Choroid plexus epithelial cell (primary cell): Measurements from ENCODE around the gene TPM3.

Experiments
- DNase-seq: peaks from one replicate; pipeline ENCODE4 v3.0.0-alpha.2; 2010; ENCODE audit warnings: low read depth
- H3K4me3 ChIP-seq: 2 replicates; pipeline ENCODE4 v1.5.1; 2011; ENCODE audit warnings: low read depth, mild to moderate bottlenecking, control low read depth, low read length, moderate library complexity
- CTCF ChIP-seq: conservative IDR thresholded peaks from 2 replicates; pipeline ENCODE4 v1.5.1; 2011; ENCODE audit warnings: low read depth, mild to moderate bottlenecking, control low read depth, inconsistent platforms, low read length, moderate library complexity

The TPM3 gene

GRCh38 chr1:154159554-154159953 lies 32.3 kb downstream of the TPM3 start:
- DNase-seq, result no peak
- no peak overlapping the region for H3K4me3 ChIP-seq
- TF ChIP-seq CTCF, result no peak

DNA sequence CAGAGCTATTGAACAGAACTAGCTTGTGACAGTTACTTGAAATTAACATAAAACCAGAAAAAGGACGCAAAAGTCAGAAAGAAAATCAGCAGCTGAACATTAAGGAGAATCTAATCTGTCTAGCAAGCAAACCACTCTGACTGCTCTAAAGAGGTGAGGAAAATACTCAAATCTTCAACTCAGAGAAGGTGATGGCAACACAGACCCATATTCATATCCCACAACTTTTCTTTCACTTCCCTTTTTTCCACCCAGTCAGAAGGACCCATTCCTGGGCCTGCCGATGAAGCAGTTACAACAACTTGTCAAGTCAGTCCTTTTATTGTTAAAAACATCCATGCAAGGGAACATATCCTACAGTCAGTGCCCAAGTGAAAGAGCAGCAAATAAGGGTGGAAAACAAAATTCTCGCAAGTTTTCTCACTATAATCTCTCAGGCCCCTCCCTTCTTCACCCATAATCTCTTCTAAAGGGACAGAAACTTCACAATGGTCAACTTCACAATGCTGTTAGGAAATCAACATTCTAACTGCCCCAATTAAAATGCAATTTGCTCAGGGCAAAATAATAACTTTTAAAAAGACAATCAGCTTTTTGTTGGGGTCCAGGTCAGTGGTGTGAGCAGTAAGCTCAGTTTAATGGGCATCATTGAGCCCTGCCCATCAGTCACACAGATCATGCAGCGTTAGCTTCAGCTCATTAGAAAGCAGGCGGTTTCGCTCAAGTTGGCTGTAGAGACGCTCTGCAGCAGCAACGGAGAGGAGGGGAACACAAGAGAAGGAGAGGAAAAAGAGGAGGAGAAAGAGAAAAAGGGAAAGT lies 33.4 kb downstream of the TPM3 start:
- no peak for DNase-seq
- H3K4me3 ChIP-seq, result no peak overlapping the region

DNA sequence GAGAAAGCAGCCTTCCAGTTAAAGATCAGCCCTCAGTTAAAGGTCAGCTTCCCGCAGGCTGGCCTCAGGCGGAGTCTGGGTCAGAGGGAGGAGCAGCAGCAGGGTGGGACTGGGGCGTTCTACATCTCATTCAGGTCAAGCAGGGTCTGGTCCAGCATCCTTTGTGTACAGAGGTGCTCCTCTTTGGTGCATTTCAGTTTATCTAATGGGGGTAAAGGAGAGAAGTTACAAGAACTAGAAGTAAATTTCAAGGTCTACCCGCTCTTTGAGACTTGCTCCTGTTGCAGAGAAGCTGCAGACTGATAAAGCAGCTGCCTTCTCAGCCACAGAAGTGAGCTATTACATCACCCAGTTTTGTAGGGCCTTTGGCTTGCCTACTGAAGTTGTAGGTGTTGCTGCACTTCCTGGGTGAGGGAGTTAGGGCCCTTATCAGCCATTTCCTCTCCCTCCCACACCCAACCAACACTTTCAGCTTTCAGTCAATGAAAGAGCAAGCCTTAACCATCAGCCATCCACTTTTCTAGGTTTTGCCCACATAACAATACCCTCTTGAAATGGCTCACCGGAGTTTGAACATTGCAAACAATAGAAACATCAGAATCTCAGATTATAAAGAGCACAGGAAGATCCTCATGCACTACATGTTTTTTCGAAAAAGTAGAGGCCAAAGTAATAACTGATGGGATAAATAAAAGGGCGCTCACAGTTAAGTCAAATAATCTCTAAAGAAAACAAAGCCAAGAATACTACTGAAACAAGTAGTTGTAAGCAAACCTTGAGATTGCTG lies 34.2 kb downstream of the TPM3 start:
- DNase-seq, result peak; percentile 81
- no peak for TF ChIP-seq CTCF
- no peak overlapping the region for H3K4me3 ChIP-seq

More for the DNA sequence above, 33.4 kb downstream of the TPM3 start:
- no peak for TF ChIP-seq CTCF

DNA sequence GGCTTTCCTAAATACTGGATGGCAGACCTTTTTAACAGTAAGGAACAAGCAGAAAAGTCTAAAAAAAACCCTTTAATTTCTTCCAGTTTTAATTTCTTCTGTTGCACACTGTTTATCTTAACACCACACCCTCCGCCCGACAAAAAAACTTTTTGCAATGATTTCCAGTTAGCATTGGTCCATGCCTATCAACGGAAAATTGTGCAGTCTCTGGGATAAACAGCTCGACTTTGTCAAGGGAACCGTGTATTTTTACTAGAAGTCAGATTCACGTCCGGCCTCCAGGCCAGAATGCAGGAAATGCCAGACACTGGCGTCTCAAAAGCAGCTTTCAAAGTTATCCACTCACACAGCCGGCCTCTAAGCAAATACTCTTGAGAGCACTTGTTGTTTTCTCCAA lies 36.6 kb downstream of the TPM3 start:
- H3K4me3 ChIP-seq, result no peak overlapping the region
- no peak for TF ChIP-seq CTCF
- peak; percentile 87 for DNase-seq

- no peak within 1 kb of the TSS for H3K4me3 ChIP-seq
- no peak for TF ChIP-seq CTCF
- peak; percentile 31 for DNase-seq
These were observed 37.2 kb downstream of the TPM3 start, which contains the start of gene NUP210L for GRCh38 chr1:154154534-154155191. TSS of gene NUP210L (minus strand) at chr1:154155073.

- DNase-seq, result no peak
- no peak for TF ChIP-seq CTCF
- no peak overlapping the region for H3K4me3 ChIP-seq
These were observed 37.8 kb downstream of the TPM3 start for GRCh38 chr1:154154053-154154452.
